CD4-positive, alpha-beta T cell treated with Interleukin-17A for 1 hour (primary cell): Measurements from ENCODE around the gene LIFR.

ENCODE experiments used
- DNase-seq: peaks from one replicate; pipeline ENCODE4 v3.0.0-alpha.2; 2020

LIFR gene

DNA sequence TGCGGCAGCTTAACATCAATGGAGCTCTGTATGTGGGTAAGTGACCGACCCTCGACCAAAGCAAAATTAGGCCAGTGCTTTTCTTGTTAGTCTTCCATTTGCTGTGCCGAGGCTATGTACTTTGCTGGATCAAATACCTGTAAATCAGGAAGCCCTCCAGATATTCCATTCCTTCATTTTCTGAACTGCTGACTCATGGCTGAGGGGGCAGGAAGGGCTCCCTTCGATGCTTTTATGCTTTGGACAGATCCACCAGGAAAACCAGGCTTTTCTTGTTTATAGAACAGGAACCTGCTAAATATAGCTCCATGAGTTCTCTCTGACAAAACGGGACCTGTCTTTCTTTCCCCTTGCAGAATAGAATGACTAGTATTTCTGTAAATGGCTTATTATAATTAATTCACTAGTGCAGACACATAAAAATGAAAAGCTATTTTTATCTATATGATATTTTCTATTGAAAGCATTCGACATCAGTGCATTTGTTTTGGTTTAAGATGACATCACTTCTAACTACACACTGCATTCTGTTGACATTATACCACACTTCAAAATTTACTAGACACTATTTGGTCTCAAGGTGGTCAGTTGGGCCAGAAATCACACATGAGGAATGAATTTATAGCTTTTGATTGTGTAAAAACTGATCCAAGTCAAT is 93.3 kb downstream of the LIFR start:
- DNase-seq: no peak

DNA sequence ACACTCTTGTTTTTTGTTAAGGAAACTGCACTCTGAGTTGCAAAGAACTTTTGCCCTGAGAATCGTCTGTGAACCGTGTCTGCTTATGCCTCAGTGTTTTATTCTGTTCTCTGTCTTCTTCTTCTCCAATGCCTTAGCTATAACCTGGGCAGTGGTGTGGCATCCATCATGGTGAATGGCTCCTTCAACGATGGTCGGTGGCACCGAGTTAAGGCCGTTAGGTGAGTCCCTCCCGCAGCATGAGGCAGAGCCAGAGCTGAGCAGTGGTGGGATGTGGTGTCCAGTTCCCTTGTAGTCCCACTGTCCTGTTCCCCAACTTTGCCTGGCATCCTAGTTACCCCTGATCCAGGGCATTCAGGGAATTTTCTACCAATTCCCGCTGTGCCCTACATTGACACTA is 98.3 kb downstream of the LIFR start:
- no peak for DNase-seq

DNA sequence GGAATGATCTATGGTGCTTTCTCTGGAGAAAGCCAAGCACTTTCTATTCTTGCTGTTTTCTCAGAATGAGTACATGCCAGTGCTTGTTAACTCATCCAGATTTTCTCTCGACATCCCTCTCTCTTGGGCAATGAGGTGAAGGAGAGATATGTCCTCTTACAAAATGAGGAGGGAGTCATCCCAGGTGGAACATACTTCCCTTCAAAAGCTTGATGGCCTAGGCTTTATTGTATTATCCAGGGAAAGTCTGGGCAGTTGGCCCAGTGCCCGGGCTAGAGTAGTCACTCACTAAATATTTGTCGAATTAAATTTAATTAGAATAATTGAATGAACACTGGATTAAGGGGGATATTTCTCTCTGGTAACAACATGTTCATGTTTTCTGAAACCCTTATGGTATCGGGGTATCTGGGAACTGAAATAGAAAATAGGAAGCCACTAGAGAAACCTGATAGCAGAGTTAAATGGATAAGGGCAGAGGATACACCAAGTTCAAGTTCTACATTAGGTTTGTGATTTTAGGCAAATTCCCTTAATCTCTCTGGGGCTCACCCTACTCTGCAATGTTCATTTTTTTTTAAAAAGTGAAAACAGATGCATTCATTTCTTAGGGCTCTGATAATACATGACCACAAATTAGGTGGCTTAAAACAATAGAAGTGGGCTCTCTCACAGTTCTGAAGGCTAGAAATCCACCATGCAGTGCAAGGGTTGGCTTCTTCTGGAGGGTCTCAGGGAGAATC is 99.6 kb downstream of the LIFR start:
- DNase-seq: no peak

DNA sequence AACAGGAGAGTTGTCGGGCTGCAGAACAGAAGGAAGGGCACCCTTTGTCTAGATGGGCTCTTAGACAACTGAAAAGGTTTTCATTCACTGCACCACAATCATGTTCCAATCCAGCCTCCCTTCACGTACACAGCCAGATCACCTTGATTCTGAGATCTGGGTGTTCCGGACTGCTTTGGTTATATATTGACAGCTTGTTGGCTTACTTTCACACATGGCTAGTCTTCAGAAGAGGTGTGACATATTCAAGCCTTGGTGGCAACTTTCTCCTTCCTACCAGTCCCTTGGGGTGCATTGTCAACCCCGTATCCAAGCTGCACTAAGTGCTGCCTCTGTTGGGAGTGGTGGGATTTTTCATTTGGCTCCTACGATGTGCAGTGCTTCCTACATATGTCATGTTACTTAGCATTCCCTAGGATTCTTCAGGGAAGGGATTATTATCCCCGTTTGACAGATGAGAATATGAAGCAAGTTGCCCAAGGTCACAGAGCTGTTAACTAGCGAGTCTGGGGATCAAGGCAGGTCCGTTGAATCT is 100.6 kb downstream of the LIFR start:
- no peak for DNase-seq

DNA sequence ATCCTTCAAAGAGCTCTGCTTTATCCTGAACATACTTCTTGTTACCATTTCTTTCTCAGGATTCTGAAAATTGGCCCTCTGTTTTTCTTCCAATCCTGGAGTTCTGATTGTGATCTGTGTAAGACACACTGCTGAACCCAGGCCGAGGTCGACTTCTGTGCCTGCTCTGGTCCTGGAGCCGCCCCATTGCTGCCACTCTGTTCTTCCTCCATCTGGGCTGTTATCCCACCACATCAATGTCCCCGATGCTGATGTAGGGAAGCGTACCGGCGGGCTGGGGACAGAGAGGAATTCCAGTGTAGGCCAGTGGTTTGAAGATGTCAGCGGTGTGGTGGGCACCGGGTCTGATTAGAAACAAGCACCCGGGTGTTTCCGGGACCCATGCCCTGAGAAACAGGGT is 102.5 kb downstream of the LIFR start:
- no peak for DNase-seq

DNA sequence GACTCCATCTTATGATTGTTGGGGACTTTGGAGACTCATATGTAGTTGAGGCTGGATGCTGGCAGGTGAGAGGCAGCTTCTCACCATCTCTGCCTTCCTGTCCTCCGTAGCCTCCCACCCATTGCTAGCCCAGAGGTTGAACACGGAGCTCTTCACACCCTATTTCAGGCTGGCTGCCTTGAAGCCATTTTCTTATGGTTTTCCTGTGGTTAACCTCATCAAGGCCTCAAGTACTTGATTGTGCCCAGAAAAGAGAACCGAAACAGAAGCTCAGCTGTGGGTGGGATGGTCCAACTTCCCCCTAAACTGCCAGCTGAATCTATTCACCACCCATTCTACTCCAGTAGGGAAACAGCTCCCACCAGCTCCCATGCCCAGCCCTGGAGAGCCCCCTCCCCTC is 102.9 kb downstream of the LIFR start:
- peak; percentile 76 for DNase-seq

DNA sequence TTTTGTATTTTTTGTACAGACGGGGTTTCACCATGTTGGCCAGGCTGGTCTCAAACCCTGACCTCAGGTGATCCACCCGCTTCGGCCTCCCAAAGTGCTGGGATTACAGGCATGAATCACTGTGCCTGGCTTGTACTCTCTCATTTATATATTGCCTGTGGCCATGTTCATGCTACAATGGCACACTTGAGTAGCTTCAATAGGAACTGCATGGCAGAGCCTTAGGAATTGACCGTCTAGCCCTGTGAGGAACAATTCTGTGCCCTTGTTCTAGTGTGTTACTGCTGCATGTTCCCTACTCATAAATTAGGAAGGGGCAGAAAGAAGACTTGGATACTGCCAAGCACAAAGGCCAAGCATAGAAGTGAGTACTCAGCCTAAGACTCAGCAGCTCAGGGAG is 104.2 kb downstream of the LIFR start:
- no peak for DNase-seq

DNA sequence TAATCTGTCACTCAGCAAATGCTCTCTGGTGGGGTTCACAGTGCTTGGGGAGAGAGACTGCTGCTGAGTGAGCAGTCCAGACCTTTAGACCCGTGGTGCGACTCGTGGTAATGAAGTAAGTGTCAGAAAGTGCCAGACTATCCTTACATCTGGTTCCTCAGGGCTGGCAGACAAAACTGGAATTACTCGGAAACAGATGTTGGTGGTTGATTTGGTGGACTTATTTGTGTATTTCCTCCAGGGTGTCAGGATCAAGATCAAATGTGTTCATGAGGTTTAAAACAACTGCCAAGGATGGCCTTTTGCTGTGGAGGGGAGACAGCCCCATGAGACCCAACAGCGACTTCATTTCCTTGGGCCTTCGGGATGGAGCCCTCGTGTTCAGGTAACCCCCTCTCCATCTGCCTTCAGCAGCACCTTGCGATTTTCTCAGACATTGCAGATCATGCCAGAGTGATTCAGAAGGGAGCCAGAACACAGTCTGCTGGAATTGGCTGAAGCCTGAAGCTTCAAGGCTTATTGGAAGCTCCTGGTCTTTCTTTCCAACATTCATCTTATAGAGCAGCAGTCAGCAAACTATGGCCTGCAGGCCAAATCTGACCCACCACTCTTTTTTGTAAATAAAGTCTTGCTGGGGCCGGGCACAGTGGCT is 105.2 kb downstream of the LIFR start:
- no peak for DNase-seq

DNA sequence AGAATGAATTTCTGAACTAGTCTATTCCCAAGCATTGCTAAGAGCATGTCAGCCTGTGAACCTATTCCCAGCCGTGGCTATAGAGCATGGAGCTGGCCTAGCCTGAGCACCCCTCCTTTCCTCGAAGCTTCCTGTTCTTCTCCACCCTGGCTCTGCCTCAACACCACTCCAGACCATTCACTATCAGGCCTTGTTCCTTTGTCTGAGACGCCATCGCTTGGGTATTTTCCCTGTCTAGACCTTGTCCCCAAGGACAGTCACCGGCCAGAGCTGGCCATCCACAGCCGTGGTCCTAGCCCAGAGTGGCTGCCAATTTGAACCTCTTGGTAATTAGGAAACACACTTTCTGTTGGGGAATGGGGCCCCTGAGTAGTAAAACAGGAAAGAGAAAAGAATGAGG is 105.8 kb downstream of the LIFR start:
- DNase-seq: no peak

DNA sequence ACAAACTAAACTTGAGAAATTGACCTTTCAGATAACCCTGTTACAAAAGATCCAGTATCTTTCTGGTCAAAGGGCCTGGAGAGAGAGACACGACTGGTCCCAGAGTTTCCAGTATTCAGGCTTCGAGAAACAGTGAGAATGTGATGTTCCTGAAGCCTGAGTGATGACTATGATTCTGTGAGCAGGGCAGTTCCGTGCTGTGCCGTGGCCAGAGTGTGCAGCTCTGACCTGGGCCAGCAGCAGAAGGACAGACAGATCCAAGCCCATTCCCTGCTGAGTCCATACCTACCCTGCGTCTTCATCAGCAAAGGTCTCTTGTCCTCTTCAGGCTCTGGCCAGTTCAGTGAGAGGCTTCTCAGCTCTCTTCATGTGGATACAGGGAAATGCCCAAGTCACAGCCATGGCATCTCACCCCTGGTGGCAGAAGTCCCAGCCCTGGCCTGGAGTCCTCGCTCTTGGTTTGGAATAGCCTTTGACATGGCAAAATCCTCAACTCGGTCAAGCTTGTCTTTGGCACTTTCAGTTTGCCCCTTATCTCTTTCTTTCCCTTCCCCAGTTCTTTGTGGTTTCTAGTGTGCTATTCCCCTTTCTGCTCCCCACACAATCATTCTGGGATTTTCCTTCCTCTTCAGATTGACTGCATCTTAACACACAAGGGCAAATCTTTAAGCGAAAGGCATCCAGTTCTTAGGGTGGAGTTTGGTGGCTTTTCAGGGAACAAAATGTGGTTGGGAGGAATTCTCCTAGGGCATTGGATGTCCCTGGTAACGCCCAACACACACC is 107.7 kb downstream of the LIFR start:
- no peak for DNase-seq

DNA sequence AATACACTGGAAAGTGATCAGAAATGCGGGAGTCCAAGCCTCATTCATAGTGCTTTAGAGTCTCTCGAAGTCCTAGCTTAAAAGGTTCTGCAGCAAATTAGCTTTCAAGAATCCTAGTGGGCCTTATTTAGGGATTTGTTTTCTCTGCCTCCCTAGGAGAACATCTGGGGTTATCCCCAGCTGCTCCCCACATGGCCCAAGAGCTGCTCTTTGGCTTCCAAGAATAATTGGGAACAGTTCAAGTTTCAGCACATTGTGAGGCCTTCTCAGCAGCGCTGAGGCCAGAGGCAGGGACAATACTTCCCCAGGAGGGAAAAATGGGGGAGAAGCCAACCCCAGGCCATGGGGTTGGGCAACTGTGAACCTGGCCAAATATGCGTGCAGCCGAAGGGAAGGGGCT is 108.7 kb downstream of the LIFR start:
- DNase-seq: no peak

DNA sequence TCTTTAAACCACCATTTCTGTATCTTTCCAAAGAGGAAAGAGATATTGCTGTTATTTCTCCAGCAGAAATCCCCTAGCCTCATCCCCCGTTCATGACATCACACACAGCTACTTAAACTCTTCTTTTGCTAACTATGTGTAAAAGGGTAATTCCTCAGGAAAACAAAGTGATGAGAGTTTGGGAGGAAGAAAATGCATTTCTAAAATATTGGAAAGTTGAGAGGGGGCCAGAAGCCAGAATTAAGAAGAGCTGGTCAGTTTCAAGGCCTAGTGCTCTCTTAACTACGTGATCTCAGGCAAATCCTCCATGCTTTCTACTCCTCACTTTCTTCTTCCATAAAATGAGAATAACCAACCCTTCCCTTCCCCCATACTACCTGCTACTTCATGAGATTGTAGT is 109.4 kb downstream of the LIFR start:
- DNase-seq: no peak

DNA sequence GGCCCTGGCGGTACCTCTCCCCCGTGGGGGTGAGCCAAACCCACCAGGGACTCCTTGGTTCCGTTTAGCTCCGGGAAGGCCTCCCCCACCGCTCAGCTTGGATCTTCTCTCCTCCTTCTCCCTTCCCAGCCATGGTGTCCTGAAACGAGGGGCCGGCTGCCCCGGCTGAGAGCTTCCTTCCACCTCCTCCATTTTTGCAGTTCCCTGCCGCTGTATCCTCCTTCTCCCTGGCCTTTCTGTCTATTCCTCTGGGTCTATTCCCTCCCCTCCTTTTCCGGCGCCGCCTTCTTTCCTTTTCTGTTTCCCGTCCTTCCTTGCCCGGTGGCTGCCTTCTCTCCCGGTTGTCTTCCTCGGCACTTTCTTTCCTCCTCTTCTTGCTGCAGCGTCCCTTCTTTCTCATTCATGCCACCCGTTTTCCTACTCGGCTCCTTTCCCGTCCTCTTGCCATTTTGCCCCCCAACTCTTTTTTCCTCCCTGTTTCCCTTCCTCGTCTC is 110.4 kb downstream of the LIFR start:
- no peak for DNase-seq

DNA sequence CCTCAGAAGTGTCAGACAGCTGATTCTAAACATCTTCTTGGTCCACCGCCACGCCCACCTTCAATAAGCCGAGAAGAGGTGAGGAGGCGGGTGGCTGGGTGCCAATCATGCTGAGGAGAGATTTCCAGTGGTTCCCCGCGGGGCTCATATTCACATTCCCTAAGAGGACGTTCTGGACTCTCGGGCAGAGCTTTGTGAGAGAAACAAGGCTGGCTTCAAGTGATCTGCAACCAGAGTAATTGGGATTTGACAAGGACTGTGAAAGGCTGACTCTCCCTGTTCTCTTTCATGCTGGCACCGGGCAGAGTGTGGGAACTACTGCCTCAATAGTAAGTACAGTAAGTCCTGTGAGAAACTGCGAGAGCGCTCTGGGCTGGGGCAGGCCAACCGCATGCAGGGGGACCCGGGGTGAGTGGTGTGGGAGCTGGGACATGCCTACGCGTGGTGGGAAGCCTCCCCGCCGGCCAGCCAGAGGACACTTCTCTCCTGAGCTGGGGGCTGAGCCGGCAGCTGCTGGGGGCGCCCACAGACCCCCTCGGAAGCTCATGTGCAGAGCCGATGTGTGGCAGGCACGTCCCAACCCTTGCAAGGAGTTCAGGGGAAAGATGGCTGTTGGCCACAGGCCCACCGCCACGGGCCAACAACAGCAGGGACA is 110.9 kb downstream of the LIFR start:
- no peak for DNase-seq

DNA sequence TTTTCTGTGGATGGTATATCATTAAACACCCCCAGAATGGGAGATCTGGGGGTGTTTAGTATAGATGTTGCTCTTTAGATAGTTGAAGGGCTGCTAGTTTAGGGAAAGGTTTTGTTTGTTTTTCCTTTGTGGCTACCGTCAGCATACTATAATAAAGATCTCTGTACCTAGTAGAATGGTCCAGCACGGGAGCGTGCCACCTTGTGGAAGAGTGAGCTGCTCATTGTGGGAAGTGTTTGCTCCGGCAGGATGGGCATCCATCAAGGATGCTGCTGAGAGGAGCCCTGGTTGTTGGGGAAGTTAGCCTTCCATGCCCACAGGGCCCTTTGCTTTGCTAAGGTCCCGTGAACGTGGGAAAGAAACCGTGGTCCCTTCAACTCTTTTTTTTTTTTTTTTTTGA is 113.1 kb downstream of the LIFR start:
- DNase-seq: no peak

DNA sequence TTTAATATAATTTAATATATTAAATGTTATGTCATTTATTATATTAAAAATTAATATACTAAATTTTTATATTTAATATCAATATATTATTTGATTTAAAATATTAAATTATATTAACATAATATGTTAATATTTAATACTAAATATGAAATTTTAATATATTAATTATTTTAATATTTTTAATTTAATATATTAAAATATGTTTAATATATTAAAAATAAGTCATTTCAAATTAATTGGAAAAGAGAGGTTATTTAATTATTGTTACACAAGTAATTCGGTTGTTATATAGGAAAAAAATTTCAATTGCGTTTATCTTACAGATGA is 114.2 kb downstream of the LIFR start:
- no peak for DNase-seq

DNA sequence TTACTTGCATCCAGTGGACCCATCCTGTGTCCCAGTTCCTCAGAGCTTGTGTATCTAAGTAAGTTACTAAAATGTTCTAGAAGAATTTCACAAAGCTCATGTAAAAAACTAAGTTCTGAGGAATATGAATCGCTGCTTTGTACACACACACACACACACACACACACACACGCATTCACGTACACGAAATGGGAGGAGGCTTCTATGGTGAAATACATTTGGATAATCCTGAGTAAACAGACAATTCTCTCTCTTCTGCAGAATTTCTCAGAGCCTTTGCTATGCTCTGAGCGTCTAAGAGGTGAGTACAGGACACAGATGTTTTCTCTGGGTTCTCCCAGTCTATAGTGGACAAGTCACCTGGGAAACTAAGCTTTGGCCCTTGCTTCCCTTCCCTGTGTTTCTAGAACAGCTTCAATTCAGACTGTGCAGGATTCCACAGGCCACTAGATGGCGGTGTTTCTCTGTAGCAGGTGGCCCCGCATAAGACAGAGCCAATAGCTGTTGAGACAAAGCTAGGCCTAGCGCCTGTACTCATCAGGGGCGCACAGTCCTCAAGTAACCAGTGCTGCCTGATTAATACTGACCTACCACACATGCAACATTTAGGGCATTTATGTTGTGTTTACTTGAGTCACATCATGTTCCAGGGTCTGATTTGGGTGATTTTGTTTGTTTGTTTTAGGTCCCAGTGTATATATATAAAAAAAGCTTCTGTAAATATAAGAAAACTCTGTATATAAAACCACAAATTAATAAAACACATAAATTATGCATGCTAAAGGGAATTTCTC is 114.8 kb downstream of the LIFR start:
- DNase-seq: peak; percentile 82

DNA sequence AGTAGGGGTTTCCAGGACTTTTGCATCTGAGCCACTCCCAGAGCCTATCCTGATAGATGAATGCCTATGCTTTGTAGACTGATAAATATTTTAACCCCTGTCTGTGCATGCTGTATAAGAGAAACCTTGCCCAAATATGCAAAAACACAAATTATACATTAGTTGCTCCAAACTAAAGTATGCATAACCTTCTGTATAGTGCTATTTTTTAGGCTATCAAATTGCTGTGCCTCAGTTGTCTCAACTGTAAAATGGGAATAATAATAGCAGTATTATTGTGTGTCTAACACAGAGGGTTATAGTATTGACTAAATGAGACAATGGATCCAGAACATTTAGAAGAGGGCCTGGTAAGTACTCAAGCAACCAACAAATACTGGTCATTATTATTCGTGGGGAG is 117.7 kb downstream of the LIFR start:
- no peak for DNase-seq

DNA sequence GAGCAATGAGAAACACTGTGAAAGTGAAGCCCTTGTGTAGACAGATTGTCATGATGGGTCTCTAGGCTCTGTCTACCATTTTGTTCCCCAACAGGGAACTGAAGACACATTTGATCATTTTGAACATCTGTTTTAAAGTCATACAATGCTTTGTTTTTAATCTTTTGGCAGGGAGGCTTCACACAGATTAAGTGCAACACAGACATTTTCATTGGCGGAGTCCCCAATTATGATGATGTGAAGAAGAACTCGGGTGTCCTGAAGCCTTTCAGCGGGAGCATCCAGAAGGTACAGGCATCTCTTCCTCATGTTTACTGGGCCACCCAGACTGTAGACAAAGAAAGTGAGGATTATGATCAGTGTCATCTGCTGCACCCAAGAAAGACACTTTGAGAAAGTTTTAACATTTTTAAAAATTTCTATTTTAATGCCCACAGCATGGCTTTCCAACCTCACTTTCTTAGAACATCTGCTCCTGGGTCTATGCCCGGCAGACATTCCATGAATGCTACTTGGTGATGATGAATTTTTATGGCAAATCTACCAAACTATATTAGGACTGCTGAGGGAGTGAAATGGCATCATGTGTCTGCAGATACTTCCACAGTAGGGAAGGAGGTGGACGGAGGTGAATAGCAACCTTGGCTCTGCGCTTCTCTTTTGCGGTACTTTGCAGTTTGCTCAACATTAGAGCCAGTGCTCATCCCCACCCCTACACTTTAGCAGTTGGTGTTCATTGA is 121.3 kb downstream of the LIFR start:
- no peak for DNase-seq

DNA sequence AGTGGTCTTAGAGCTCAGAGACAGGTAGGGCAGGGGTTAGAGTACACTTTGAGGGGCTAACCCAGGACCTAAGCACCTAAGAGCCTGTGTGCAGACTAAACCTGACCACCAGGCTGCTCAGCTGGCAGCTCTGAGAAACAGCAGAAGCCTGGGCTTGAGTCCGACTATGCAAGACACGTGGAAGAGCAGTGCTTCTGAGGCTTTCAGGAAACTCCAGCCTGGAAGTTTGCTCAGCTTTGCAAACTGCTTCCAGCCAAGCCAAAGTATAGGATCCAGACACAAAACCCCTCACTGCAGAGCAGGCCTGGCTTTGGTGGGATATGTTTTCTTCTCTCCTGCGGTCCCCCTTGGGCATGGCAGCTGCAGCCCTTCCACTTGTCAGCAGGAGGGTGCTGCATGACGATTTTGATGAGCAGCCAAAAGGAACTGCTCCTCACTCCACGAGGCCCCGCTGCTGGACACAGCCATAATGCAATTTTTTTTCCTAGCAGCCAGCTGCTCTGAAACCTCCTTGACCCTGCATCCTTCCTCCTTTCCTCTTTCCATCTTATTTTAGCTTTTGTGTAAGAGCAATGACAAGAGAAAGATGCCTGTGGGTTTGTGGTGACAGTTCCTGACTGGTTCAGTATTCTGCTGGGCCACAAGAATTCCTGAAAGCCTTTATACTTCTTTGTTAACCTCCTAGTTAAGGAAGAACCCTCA is 123.1 kb downstream of the LIFR start:
- DNase-seq: no peak
